Natural killer cell treated with Interleukin-12 subunit alpha and Interleukin-12 subunit beta and Interleukin-15 and Interleukin-18, amount 100 ng/mL, for 72 hours (primary cell): ENCODE results near the gene LOXL1. TPM values are rescaled to one million over a fixed set of nuclear protein-coding genes. Genes with fewer than 3 reads are reported as not detected.
"Not testable (repeated sequence)": the region's sequence is repeated elsewhere in the genome, so short reads cannot be mapped to it uniquely, and the experiment has no call there.

Source experiments
- ATAC-seq, 2 donors: fragments of 150-1000 bp; cut with Tn5 transposase in 1 of 2; sonication (Bioruptor Pico), chemical (Tn5 transposase) in 1 of 2; 2 replicates each; pipeline ENCODE4 v1.10.0; 2021
- DNase-seq: peaks from one replicate; pipeline ENCODE4 v3.0.0; 2022; ENCODE audit warnings: low spot score
- H3K27ac Mint-ChIP-seq, 2 donors: 1 replicate in 1 of 2; 2 replicates in 1 of 2; pipeline ENCODE4 v1.8.0; 2022; ENCODE audit warnings: mixed read lengths in 2 of 2, mild to moderate bottlenecking in 1 of 2, moderate library complexity in 1 of 2
- H3K27me3 Mint-ChIP-seq, 2 donors: 1 replicate in 1 of 2; 2 replicates in 1 of 2; pipeline ENCODE4 v1.8.0; 2022; ENCODE audit warnings: mixed read lengths in 2 of 2
- H3K36me3 Mint-ChIP-seq: one replicate; pipeline ENCODE4 v1.8.0; 2022; ENCODE audit warnings: mixed read lengths
- H3K4me1 Mint-ChIP-seq, 2 donors: 1 replicate in 1 of 2; 2 replicates in 1 of 2; pipeline ENCODE4 v1.8.0; 2022; ENCODE audit warnings: low read depth in 2 of 2, mixed read lengths in 2 of 2, mild to moderate bottlenecking in 1 of 2
- H3K4me3 Mint-ChIP-seq: one replicate; pipeline ENCODE4 v1.8.0; 2022; ENCODE audit warnings: mixed read lengths
- H3K9me3 Mint-ChIP-seq: 2 replicates; pipeline ENCODE4 v1.8.0; 2022; ENCODE audit warnings: mixed read lengths
- total RNA-seq, 2 donors: library from RNA; stranded (reverse); gene quantifications; one replicate each; pipeline ENCODE4 v1.2.3, GENCODE V29; 2022

Gene LOXL1
- total RNA-seq, 2 donors from 2014 or later = 0.36 to 4.3 TPM

GRCh38 chr15:73964736-73965093 is 38.5 kb downstream of the LOXL1 start:
- Mint-ChIP-seq H3K9me3 (no peaks in the 10 kb centered on the region), H3K36me3 (no peaks in the 10 kb centered on the region), H3K27ac (peak overlapping the region in 1 of 2 donors; percentile 65), H3K4me3 (peak overlapping the region; percentile 70), H3K4me1 (peaks cover 20 to 25% of the 10 kb centered on the region in 2 donors), H3K27me3 (peaks cover 0 to 6% of the 10 kb centered on the region in 2 donors)
- DNase-seq = peak; percentile 86
- peak; percentile 88 to 91 for ATAC-seq

GRCh38 chr15:73965094-73965757 is 39.0 kb downstream of the LOXL1 start:
- DNase-seq = no peak
- H3K27me3 Mint-ChIP-seq = peaks cover 0 to 6% of the 10 kb centered on the region in 2 donors
- peaks cover 19 to 24% of the 10 kb centered on the region in 2 donors for H3K4me1 Mint-ChIP-seq
- no peaks in the 10 kb centered on the region for H3K9me3 Mint-ChIP-seq
- H3K4me3 Mint-ChIP-seq = peak overlapping the region; percentile 70
- peak in 1 of 2 donors; percentile 51 for ATAC-seq
- peak overlapping the region in 1 of 2 donors; percentile 65 for H3K27ac Mint-ChIP-seq
- H3K36me3 Mint-ChIP-seq = no peaks in the 10 kb centered on the region

- Mint-ChIP-seq H3K27ac (peak overlapping the region; percentile 13 to 65), H3K4me3 (peak overlapping the region; percentile 70), H3K36me3 (no peaks in the 10 kb centered on the region), H3K4me1 (peaks cover 19 to 24% of the 10 kb centered on the region in 2 donors), H3K9me3 (no peaks in the 10 kb centered on the region), H3K27me3 (peaks cover 0 to 6% of the 10 kb centered on the region in 2 donors)
- peak; percentile 56 to 66 for ATAC-seq
- no peak for DNase-seq
Observed at GRCh38 chr15:73965758-73966113, 39.5 kb downstream of the LOXL1 start.

- Mint-ChIP-seq H3K4me1 (peaks cover 19 to 24% of the 10 kb centered on the region in 2 donors), H3K4me3 (no peak overlapping the region), H3K9me3 (no peaks in the 10 kb centered on the region), H3K27ac (peak overlapping the region in 1 of 2 donors; percentile 57), H3K36me3 (no peaks in the 10 kb centered on the region), H3K27me3 (peaks cover 0 to 6% of the 10 kb centered on the region in 2 donors)
- ATAC-seq (no peak), DNase-seq (no peak)
Observed at GRCh38 chr15:73968461-73968860, 42.2 kb downstream of the LOXL1 start.

GRCh38 chr15:73969151-73969759 is 43.0 kb downstream of the LOXL1 start:
- no peaks in the 10 kb centered on the region for H3K9me3 Mint-ChIP-seq
- DNase-seq (no peak), ATAC-seq (no peak)
- peaks cover 1 to 8% of the 10 kb centered on the region in 2 donors for H3K27me3 Mint-ChIP-seq
- H3K36me3 Mint-ChIP-seq = no peaks in the 10 kb centered on the region
- H3K4me1 Mint-ChIP-seq = peaks cover 20 to 24% of the 10 kb centered on the region in 2 donors
- no peak overlapping the region for H3K4me3 Mint-ChIP-seq
- H3K27ac Mint-ChIP-seq = no peak overlapping the region

- H3K27ac Mint-ChIP-seq = no peak overlapping the region
- ATAC-seq = peak; percentile 83
- H3K27me3 Mint-ChIP-seq = peaks cover 27 to 28% of the 10 kb centered on the region in 2 donors
- H3K4me1 Mint-ChIP-seq = peaks cover 0 to 9% of the 10 kb centered on the region in 2 donors
- peak; percentile 79 for DNase-seq
- H3K4me3 Mint-ChIP-seq = no peak overlapping the region
- peaks cover 6% of the 10 kb centered on the region for H3K36me3 Mint-ChIP-seq
- no peaks in the 10 kb centered on the region for H3K9me3 Mint-ChIP-seq
Observed at GRCh38 chr15:73972984-73973682, 46.9 kb downstream of the LOXL1 start.

- H3K27ac Mint-ChIP-seq, H3K36me3 Mint-ChIP-seq, ATAC-seq, H3K4me3 Mint-ChIP-seq, H3K9me3 Mint-ChIP-seq, DNase-seq, H3K4me1 Mint-ChIP-seq: not testable (repeated sequence)
- peaks cover 29 to 31% of the 10 kb centered on the region in 2 donors for H3K27me3 Mint-ChIP-seq
Observed at GRCh38 chr15:73973683-73974200, 47.5 kb downstream of the LOXL1 start.

- not testable (repeated sequence) for H3K27ac Mint-ChIP-seq, H3K36me3 Mint-ChIP-seq, H3K9me3 Mint-ChIP-seq, ATAC-seq, H3K4me1 Mint-ChIP-seq, H3K4me3 Mint-ChIP-seq
- peaks cover 32 to 36% of the 10 kb centered on the region in 2 donors for H3K27me3 Mint-ChIP-seq
- peak; percentile 23 for DNase-seq
Observed at GRCh38 chr15:73975440-73976125, 49.3 kb downstream of the LOXL1 start.

GRCh38 chr15:73978896-73979295 is 52.6 kb downstream of the LOXL1 start:
- H3K27ac Mint-ChIP-seq = no peak overlapping the region

GRCh38 chr15:73979636-73980035 is 53.4 kb downstream of the LOXL1 start:
- Mint-ChIP-seq H3K4me3 (no peak overlapping the region), H3K4me1 (peaks cover 8 to 10% of the 10 kb centered on the region in 2 donors), H3K36me3 (peaks cover 6% of the 10 kb centered on the region), H3K27me3 (peaks cover 29 to 31% of the 10 kb centered on the region in 2 donors), H3K27ac (no peak overlapping the region), H3K9me3 (no peaks in the 10 kb centered on the region)
- ATAC-seq (no peak), DNase-seq (no peak)

More at GRCh38 chr15:73978896-73979295, 52.6 kb downstream of the LOXL1 start:
- Mint-ChIP-seq H3K4me1 (peaks cover 8 to 15% of the 10 kb centered on the region in 2 donors), H3K36me3 (peaks cover 6% of the 10 kb centered on the region), H3K4me3 (no peak overlapping the region), H3K9me3 (no peaks in the 10 kb centered on the region), H3K27me3 (peaks cover 35 to 36% of the 10 kb centered on the region in 2 donors)
- DNase-seq = no peak
- no peak for ATAC-seq

- H3K9me3 Mint-ChIP-seq = no peaks in the 10 kb centered on the region
- H3K27me3 Mint-ChIP-seq = peaks cover 10 to 14% of the 10 kb centered on the region in 2 donors
- no peak for DNase-seq
- peak overlapping the region; percentile 28 to 51 for H3K27ac Mint-ChIP-seq
- H3K36me3 Mint-ChIP-seq = no peaks in the 10 kb centered on the region
- no peak for ATAC-seq
- H3K4me1 Mint-ChIP-seq = peaks cover 8% of the 10 kb centered on the region in 2 donors
- peak overlapping the region; percentile 44 for H3K4me3 Mint-ChIP-seq
Observed at GRCh38 chr15:73981761-73982221, 55.5 kb downstream of the LOXL1 start.

GRCh38 chr15:73982222-73982962 is 56.1 kb downstream of the LOXL1 start:
- H3K36me3 Mint-ChIP-seq = no peaks in the 10 kb centered on the region
- peak overlapping the region; percentile 28 to 51 for H3K27ac Mint-ChIP-seq
- H3K27me3 Mint-ChIP-seq = peaks cover 9 to 14% of the 10 kb centered on the region in 2 donors
- ATAC-seq (peak in 1 of 2 donors; percentile 43), DNase-seq (no peak)
- no peaks in the 10 kb centered on the region for H3K9me3 Mint-ChIP-seq
- peaks cover 8% of the 10 kb centered on the region in 2 donors for H3K4me1 Mint-ChIP-seq
- H3K4me3 Mint-ChIP-seq = peak overlapping the region; percentile 44
